MCF 10A (cell line): Measurements from ENCODE around the gene KLHL22. TPM values are rescaled to one million over a fixed set of nuclear protein-coding genes. Genes with fewer than 3 reads are reported as not detected.

Experiments
- BruUV-seq: library from RNA; stranded (reverse); fragments of 400-500 nt; replicated peaks from 2 replicates; lab custom pipeline; 2021; lab: Mats Ljungman, UMichigan
- CTCF ChIA-PET: fragments of 300-600 bp; sonication (Branson Sonifier 250); formaldehyde crosslinking; extraction: SDS; loops from one replicate; lab custom pipeline; 2021; ENCODE audit warnings: antibody characterized with exemption, inconsistent platforms; lab: Yijun Ruan, JAX
- POLR2A ChIA-PET: fragments of 300-600, 350-650 bp; sonication (Branson Sonifier 250); formaldehyde crosslinking; extraction: SDS; loops from one replicate; lab custom pipeline; 2020; ENCODE audit warnings: antibody characterized with exemption, inconsistent platforms; lab: Yijun Ruan, JAX
- DNase-seq: peaks from one replicate; pipeline ENCODE4 v3.0.0-alpha.2; 2018; ENCODE audit not compliant: unreplicated experiment
- H3K27ac Mint-ChIP-seq: one replicate; pipeline ENCODE4 v1.8.0; 2022; ENCODE audit warnings: mild to moderate bottlenecking, low read depth, mixed read lengths; ENCODE audit not compliant: unreplicated experiment
- H3K27me3 Mint-ChIP-seq: one replicate; pipeline ENCODE4 v1.8.0; 2022; ENCODE audit warnings: mixed read lengths; ENCODE audit not compliant: insufficient read depth, unreplicated experiment
- H3K36me3 Mint-ChIP-seq: one replicate; pipeline ENCODE4 v1.8.0; 2022; ENCODE audit warnings: mild to moderate bottlenecking, moderate library complexity, mixed read lengths; ENCODE audit not compliant: insufficient read depth, unreplicated experiment
- H3K4me1 Mint-ChIP-seq: one replicate; pipeline ENCODE4 v1.8.0; 2022; ENCODE audit warnings: mixed read lengths; ENCODE audit not compliant: insufficient read depth, unreplicated experiment
- H3K4me3 Mint-ChIP-seq: one replicate; pipeline ENCODE4 v1.8.0; 2022; ENCODE audit warnings: mild to moderate bottlenecking, moderate library complexity, mixed read lengths; ENCODE audit not compliant: unreplicated experiment
- H3K9me3 Mint-ChIP-seq: one replicate; pipeline ENCODE4 v1.8.0; 2022; ENCODE audit warnings: mixed read lengths; ENCODE audit not compliant: unreplicated experiment
- CTCF ChIP-seq: fragments of 200-600 bp; IDR thresholded peaks from one replicate; pipeline ENCODE4 v1.8.0; 2022; ENCODE audit warnings: antibody characterized with exemption, mild to moderate bottlenecking; ENCODE audit not compliant: unreplicated experiment
- intact Hi-C: fragments of 100-400 bp; cut with micrococcal nuclease; formaldehyde crosslinking; loops from 2 replicates; pipeline ENCODE4 v1.14.1; 2022
- total RNA-seq: library from RNA; stranded (reverse); gene quantifications from 2 replicates; pipeline ENCODE4 v1.2.3, GENCODE V29; 2022

Gene KLHL22
- total RNA-seq, 1 experiment from 2014 or later, result 14.7 TPM

- POLR2A ChIA-PET, result no interaction called here
- no TSS peak for BruUV-seq
- no peak for DNase-seq
- no peaks in the 10 kb centered on the region for H3K9me3 Mint-ChIP-seq
- H3K27me3 Mint-ChIP-seq, result peaks cover 11% of the 10 kb centered on the region
- CTCF ChIA-PET, result interaction anchor here (1.3 kb wide), 1 partner anchor 16 kb away, joined by 9 read pairs; no protein-coding TSS in a partner anchor
- H3K4me3 Mint-ChIP-seq, result no peak overlapping the region
- TF ChIP-seq CTCF, result no peak
- no peaks in the 10 kb centered on the region for H3K4me1 Mint-ChIP-seq
- H3K27ac Mint-ChIP-seq, result no peak overlapping the region
- intact Hi-C loops, result no loop called here
- H3K36me3 Mint-ChIP-seq, result no peaks in the 10 kb centered on the region
These were observed 61.3 kb downstream of the KLHL22 start for GRCh38 chr22:20434264-20434751.

GRCh38 chr22:20433686-20434241 lies 61.8 kb downstream of the KLHL22 start:
- Mint-ChIP-seq H3K4me1 (no peaks in the 10 kb centered on the region), H3K27me3 (peaks cover 11% of the 10 kb centered on the region), H3K9me3 (no peaks in the 10 kb centered on the region), H3K36me3 (no peaks in the 10 kb centered on the region), H3K27ac (no peak overlapping the region), H3K4me3 (no peak overlapping the region)
- POLR2A ChIA-PET, result no interaction called here
- no peak for DNase-seq
- TF ChIP-seq CTCF, result no peak
- intact Hi-C loops, result no loop called here
- CTCF ChIA-PET, result interaction anchor here (1.3 kb wide), 1 partner anchor 15 kb away, joined by 9 read pairs; no protein-coding TSS in a partner anchor
- no TSS peak for BruUV-seq

- Mint-ChIP-seq H3K4me3 (no peak overlapping the region), H3K36me3 (no peaks in the 10 kb centered on the region), H3K27ac (no peak overlapping the region), H3K9me3 (no peaks in the 10 kb centered on the region), H3K4me1 (no peaks in the 10 kb centered on the region), H3K27me3 (peaks cover 11% of the 10 kb centered on the region)
- ChIA-PET CTCF (no interaction called here), POLR2A (no interaction called here)
- no TSS peak for BruUV-seq
- no peak for TF ChIP-seq CTCF
- no peak for DNase-seq
- intact Hi-C loops, result no loop called here
These were observed 62.4 kb downstream of the KLHL22 start for GRCh38 chr22:20433191-20433590.

DNA sequence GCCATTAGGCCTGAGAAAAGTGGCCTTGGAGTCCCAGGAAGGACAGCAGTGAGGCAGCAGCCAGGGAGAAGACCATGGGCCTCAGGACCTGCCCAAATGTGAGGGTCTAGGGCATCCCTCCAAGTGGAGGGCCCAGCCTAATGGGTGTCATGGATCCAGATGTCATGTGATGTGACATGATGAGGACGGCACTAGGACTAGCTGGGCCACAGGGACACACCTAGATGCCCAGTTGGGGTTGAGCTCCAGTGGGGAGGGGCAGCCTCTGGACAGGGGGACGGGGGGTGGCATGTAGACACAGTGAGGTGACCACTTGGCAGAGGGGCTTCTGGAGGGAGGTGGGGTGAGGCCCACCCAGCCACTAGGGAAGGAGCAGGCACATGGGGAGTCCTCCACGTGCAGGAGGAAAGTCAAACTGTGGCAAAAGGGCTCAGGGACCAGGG lies 63.3 kb downstream of the KLHL22 start:
- no peaks in the 10 kb centered on the region for H3K36me3 Mint-ChIP-seq
- H3K27ac Mint-ChIP-seq, result no peak overlapping the region
- peaks cover 8% of the 10 kb centered on the region for H3K27me3 Mint-ChIP-seq
- POLR2A ChIA-PET, result no interaction called here
- TF ChIP-seq CTCF, result no peak
- intact Hi-C loops, result no loop called here
- CTCF ChIA-PET, result no interaction called here
- no peak for DNase-seq
- BruUV-seq, result no TSS peak
- no peaks in the 10 kb centered on the region for H3K4me1 Mint-ChIP-seq
- H3K9me3 Mint-ChIP-seq, result no peaks in the 10 kb centered on the region
- no peak overlapping the region for H3K4me3 Mint-ChIP-seq
